ENCODE data around the gene PGAM1.
A peak's percentile ranks its signal among the peaks of the same experiment; 100 is the strongest.
"Not testable (repeated sequence)": the region's sequence is repeated elsewhere in the genome, so short reads cannot be mapped to it uniquely, and the experiment has no call there.

The PGAM1 gene

GRCh38 chr10:97425964-97426775 lies at the start of gene PGAM1:
PGAM1 (plus strand) TSS chr10:97426191; CDS start chr10:97426308, 117 bp downstream.
- peak; percentile 99 for DNase-seq (ENCODE audit: low read depth, low spot score)

GRCh38 chr10:97376413-97376812 lies 49.6 kb upstream of the PGAM1 start:
- no peak for DNase-seq (ENCODE audit: low read depth, low spot score)

GRCh38 chr10:97378933-97379921 lies 46.8 kb upstream of the PGAM1 start:
- peak; percentile 48 for DNase-seq (ENCODE audit: low read depth, low spot score)

GRCh38 chr10:97380516-97380915 lies 45.5 kb upstream of the PGAM1 start:
- no peak for DNase-seq (ENCODE audit: low read depth, low spot score)

- DNase-seq (ENCODE audit: low read depth, low spot score): no peak
Measured at GRCh38 chr10:97381626-97382025, 44.4 kb upstream of the PGAM1 start.

GRCh38 chr10:97383159-97383558 lies 42.8 kb upstream of the PGAM1 start:
- no peak for DNase-seq (ENCODE audit: low read depth, low spot score)

GRCh38 chr10:97384156-97384555 lies 41.8 kb upstream of the PGAM1 start:
- DNase-seq (ENCODE audit: low read depth, low spot score): no peak

- DNase-seq (ENCODE audit: low read depth, low spot score): no peak
Measured at GRCh38 chr10:97384641-97385040, 41.4 kb upstream of the PGAM1 start.

GRCh38 chr10:97385565-97385964 lies 40.4 kb upstream of the PGAM1 start:
- no peak for DNase-seq (ENCODE audit: low read depth, low spot score)

- no peak for DNase-seq (ENCODE audit: low read depth, low spot score)
Measured at GRCh38 chr10:97388152-97388551, 37.8 kb upstream of the PGAM1 start.

GRCh38 chr10:97390091-97390490 lies 35.9 kb upstream of the PGAM1 start:
- DNase-seq (ENCODE audit: low read depth, low spot score): no peak

GRCh38 chr10:97393034-97393573 lies 32.9 kb upstream of the PGAM1 start:
- no peak for DNase-seq (ENCODE audit: low read depth, low spot score)

GRCh38 chr10:97396056-97396455 lies 29.9 kb upstream of the PGAM1 start:
- no peak for DNase-seq (ENCODE audit: low read depth, low spot score)

- peak; percentile 73 for DNase-seq (ENCODE audit: low read depth, low spot score)
Measured at GRCh38 chr10:97399843-97400545, 26.0 kb upstream of the PGAM1 start.

GRCh38 chr10:97400665-97401454 lies 25.1 kb upstream of the PGAM1 start, which contains the start of gene RRP12:
RRP12 (minus strand) TSS chr10:97401340; CDS start chr10:97401231, 109 bp downstream.
- peak; percentile 96 for DNase-seq (ENCODE audit: low read depth, low spot score)

- DNase-seq (ENCODE audit: low read depth, low spot score): no peak
Measured at GRCh38 chr10:97401455-97401919, 24.5 kb upstream of the PGAM1 start.

GRCh38 chr10:97404044-97404443 lies 21.9 kb upstream of the PGAM1 start:
- no peak for DNase-seq (ENCODE audit: low read depth, low spot score)

GRCh38 chr10:97406064-97406463 lies 19.9 kb upstream of the PGAM1 start:
- DNase-seq (ENCODE audit: low read depth, low spot score): no peak

- not testable (repeated sequence) for DNase-seq (ENCODE audit: low read depth, low spot score)
Measured at GRCh38 chr10:97406483-97406882, 19.5 kb upstream of the PGAM1 start.

- DNase-seq (ENCODE audit: low read depth, low spot score): peak; percentile 92
Measured at GRCh38 chr10:97407211-97407951, 18.6 kb upstream of the PGAM1 start.
